Upper lobe of right lung (tissue), 1 donor: ENCODE measurements around the gene DIP2C. TPM values are rescaled to one million over a fixed set of nuclear protein-coding genes. Genes with fewer than 3 reads are reported as not detected.
A peak's percentile ranks its signal among the peaks of the same experiment; 100 is the strongest.

Source experiments
- ATAC-seq: fragments of 200-7000 bp; cut with Tn5 transposase; one replicate; pipeline ENCODE4 v1.9.1; 2020; ENCODE audit warnings: mild to moderate bottlenecking, moderate library complexity
- DNase-seq: peaks from one replicate; pipeline ENCODE4 v3.0.0-alpha.2; 2020
- H3K27ac ChIP-seq: fragments of 200-600 bp; one replicate; pipeline ENCODE4 v1.8.0; 2022
- H3K27me3 ChIP-seq: fragments of 200-600 bp; one replicate; pipeline ENCODE4 v1.8.0; 2022; ENCODE audit warnings: mild to moderate bottlenecking
- H3K36me3 ChIP-seq: fragments of 200-600 bp; one replicate; pipeline ENCODE4 v1.8.0; 2022
- H3K4me1 ChIP-seq: fragments of 200-600 bp; one replicate; pipeline ENCODE4 v1.8.0; 2022
- H3K4me3 ChIP-seq: fragments of 200-600 bp; one replicate; pipeline ENCODE4 v1.8.0; 2022; ENCODE audit warnings: mild to moderate bottlenecking
- H3K9me3 ChIP-seq: fragments of 200-600 bp; one replicate; pipeline ENCODE4 v1.8.0; 2022
- intact Hi-C: fragments of 100-400 bp; cut with DNase I; formaldehyde crosslinking; loops from one replicate; pipeline ENCODE4 v1.11.0; 2022
- total RNA-seq: library from RNA; stranded (reverse); fragmentation: NEBNext Ultra II Directional; extraction: Animal tissue kit (Norgen Biotek cat#: 25700); gene quantifications from one replicate; pipeline ENCODE4 v1.2.1, GENCODE V29; 2021
- TF ChIP-seq, protein P1 (sequence below): fragments of 200-600 bp; IDR thresholded peaks from one replicate; pipeline ENCODE4 v1.8.0; 2022; ENCODE audit warnings: antibody characterized with exemption
- donor health status: DM: no; HTN: yes; CAD: no; lungs with severe emphysema.

The DIP2C gene
- total RNA-seq, 1 donor from 2014 or later = 17.3 TPM

- Histone ChIP-seq H3K27ac (no peak overlapping the region), H3K4me1 (peaks cover 6% of the 10 kb centered on the region), H3K4me3 (no peak overlapping the region), H3K9me3 (no peaks in the 10 kb centered on the region), H3K27me3 (no peaks in the 10 kb centered on the region), H3K36me3 (no peaks in the 10 kb centered on the region)
- intact Hi-C loops = loop anchor here (10.0 kb wide), 1 partner anchor 299 kb away; no protein-coding TSS in a partner anchor
- ATAC-seq (no peak), DNase-seq (peak; percentile 18)
- TF ChIP-seq, protein P1, sequence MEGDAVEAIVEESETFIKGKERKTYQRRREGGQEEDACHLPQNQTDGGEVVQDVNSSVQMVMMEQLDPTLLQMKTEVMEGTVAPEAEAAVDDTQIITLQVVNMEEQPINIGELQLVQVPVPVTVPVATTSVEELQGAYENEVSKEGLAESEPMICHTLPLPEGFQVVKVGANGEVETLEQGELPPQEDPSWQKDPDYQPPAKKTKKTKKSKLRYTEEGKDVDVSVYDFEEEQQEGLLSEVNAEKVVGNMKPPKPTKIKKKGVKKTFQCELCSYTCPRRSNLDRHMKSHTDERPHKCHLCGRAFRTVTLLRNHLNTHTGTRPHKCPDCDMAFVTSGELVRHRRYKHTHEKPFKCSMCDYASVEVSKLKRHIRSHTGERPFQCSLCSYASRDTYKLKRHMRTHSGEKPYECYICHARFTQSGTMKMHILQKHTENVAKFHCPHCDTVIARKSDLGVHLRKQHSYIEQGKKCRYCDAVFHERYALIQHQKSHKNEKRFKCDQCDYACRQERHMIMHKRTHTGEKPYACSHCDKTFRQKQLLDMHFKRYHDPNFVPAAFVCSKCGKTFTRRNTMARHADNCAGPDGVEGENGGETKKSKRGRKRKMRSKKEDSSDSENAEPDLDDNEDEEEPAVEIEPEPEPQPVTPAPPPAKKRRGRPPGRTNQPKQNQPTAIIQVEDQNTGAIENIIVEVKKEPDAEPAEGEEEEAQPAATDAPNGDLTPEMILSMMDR = no peak
Observed at GRCh38 chr10:505419-505818, 184.0 kb downstream of the DIP2C start.

GRCh38 chr10:504806-505205 lies 184.7 kb downstream of the DIP2C start:
- Histone ChIP-seq H3K9me3 (no peaks in the 10 kb centered on the region), H3K27ac (no peak overlapping the region), H3K4me3 (no peak overlapping the region), H3K4me1 (peaks cover 11% of the 10 kb centered on the region), H3K36me3 (no peaks in the 10 kb centered on the region), H3K27me3 (no peaks in the 10 kb centered on the region)
- ATAC-seq (no peak), DNase-seq (peak; percentile 18)
- intact Hi-C loops = loop anchor here (10.0 kb wide), 1 partner anchor 300 kb away; no protein-coding TSS in a partner anchor
- TF ChIP-seq, protein P1 = no peak

- no peak overlapping the region for H3K4me3 ChIP-seq
- TF ChIP-seq, protein P1 = no peak
Observed at GRCh38 chr10:504121-504611, 185.3 kb downstream of the DIP2C start.

DNA sequence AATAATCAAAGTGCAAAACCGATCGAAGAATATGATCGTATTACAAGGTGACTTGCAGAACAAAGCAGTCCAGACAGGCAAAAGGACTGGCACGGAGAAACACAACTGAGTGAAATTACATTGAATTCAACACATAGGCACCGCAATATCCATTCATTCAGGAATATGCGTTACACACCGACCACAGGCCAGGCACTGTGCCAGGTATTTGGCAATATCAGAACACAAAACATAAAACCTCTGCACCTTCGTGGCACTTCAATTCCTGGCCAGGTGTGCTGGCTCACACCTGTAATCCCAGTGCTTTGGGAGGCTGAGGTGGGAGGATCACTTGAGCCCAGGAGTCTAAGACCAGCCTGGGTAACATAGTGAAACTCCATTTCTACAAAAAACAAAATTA lies 187.9 kb downstream of the DIP2C start:
- Histone ChIP-seq H3K4me3 (no peak overlapping the region), H3K9me3 (no peaks in the 10 kb centered on the region), H3K4me1 (peaks cover 11% of the 10 kb centered on the region), H3K36me3 (no peaks in the 10 kb centered on the region), H3K27ac (no peak overlapping the region), H3K27me3 (no peaks in the 10 kb centered on the region)
- ATAC-seq = no peak
- intact Hi-C loops = loop anchor here (10.0 kb wide), 1 partner anchor 303 kb away; no protein-coding TSS in a partner anchor
- DNase-seq = peak; percentile 51
- TF ChIP-seq, protein P1 = no peak

More at GRCh38 chr10:504121-504611, 185.3 kb downstream of the DIP2C start:
- DNase-seq (peak; percentile 40), ATAC-seq (no peak)
- no peak overlapping the region for H3K27ac ChIP-seq
- H3K36me3 ChIP-seq = no peaks in the 10 kb centered on the region
- H3K27me3 ChIP-seq = no peaks in the 10 kb centered on the region
- no peaks in the 10 kb centered on the region for H3K9me3 ChIP-seq
- H3K4me1 ChIP-seq = peaks cover 11% of the 10 kb centered on the region
- intact Hi-C loops = loop anchor here (10.0 kb wide), 1 partner anchor 301 kb away; no protein-coding TSS in a partner anchor

GRCh38 chr10:500876-501275 lies 188.6 kb downstream of the DIP2C start:
- no peak overlapping the region for H3K4me3 ChIP-seq
- H3K27me3 ChIP-seq = no peaks in the 10 kb centered on the region
- ATAC-seq (no peak), DNase-seq (no peak)
- TF ChIP-seq, protein P1 = no peak
- H3K9me3 ChIP-seq = no peaks in the 10 kb centered on the region
- intact Hi-C loops = loop anchor here (10.0 kb wide), 1 partner anchor 304 kb away; no protein-coding TSS in a partner anchor
- no peaks in the 10 kb centered on the region for H3K36me3 ChIP-seq
- no peak overlapping the region for H3K27ac ChIP-seq
- H3K4me1 ChIP-seq = peaks cover 11% of the 10 kb centered on the region
